ENCODE measurements around the gene SAMMSON.

Gene SAMMSON

GRCh38 chr3:69993757-69994156 is 5.8 kb upstream of the SAMMSON start:
- no peak for ATAC-seq (replicated peaks)
- H3K27me3 Mint-ChIP-seq: no peaks in the 10 kb centered on the region
- H3K4me1 Mint-ChIP-seq (ENCODE audit: low read depth in 2 of 2): no peaks in the 10 kb centered on the region
- H3K9me3 Mint-ChIP-seq: peaks cover 0 to 1% of the 10 kb centered on the region in 2 donors
- H3K4me3 Mint-ChIP-seq: no peak overlapping the region
- DNase-seq: no peak
- H3K36me3 Mint-ChIP-seq (ENCODE audit: insufficient read depth): no peaks in the 10 kb centered on the region
- H3K27ac Mint-ChIP-seq: no peak overlapping the region

GRCh38 chr3:69994919-69995318 is 4.6 kb upstream of the SAMMSON start:
- Mint-ChIP-seq H3K27me3 (no peaks in the 10 kb centered on the region), H3K4me3 (no peak overlapping the region), H3K4me1 (ENCODE audit: low read depth in 2 of 2) (no peaks in the 10 kb centered on the region), H3K27ac (no peak overlapping the region), H3K36me3 (ENCODE audit: insufficient read depth) (no peaks in the 10 kb centered on the region), H3K9me3 (peaks cover 0 to 1% of the 10 kb centered on the region in 2 donors)
- ATAC-seq (replicated peaks) (no peak), DNase-seq (no peak)

- Mint-ChIP-seq H3K4me3 (no peak overlapping the region), H3K9me3 (peaks cover 3 to 6% of the 10 kb centered on the region in 2 donors), H3K36me3 (ENCODE audit: insufficient read depth) (no peaks in the 10 kb centered on the region), H3K4me1 (ENCODE audit: low read depth in 2 of 2) (no peaks in the 10 kb centered on the region), H3K27ac (no peak overlapping the region), H3K27me3 (no peaks in the 10 kb centered on the region)
- DNase-seq (no peak), ATAC-seq (replicated peaks) (no peak)
Observed at GRCh38 chr3:69997631-69998307, 1.8 kb upstream of the SAMMSON start.

- no peak overlapping the region for H3K4me3 Mint-ChIP-seq
- H3K27ac Mint-ChIP-seq: no peak overlapping the region
- DNase-seq (no peak), ATAC-seq (replicated peaks) (no peak)
- H3K4me1 Mint-ChIP-seq (ENCODE audit: low read depth in 2 of 2): no peaks in the 10 kb centered on the region
- H3K9me3 Mint-ChIP-seq: peaks cover 3 to 6% of the 10 kb centered on the region in 2 donors
- no peaks in the 10 kb centered on the region for H3K36me3 Mint-ChIP-seq (ENCODE audit: insufficient read depth)
- no peaks in the 10 kb centered on the region for H3K27me3 Mint-ChIP-seq
Observed at GRCh38 chr3:69998759-69999139, 784 bp upstream of the SAMMSON start.

GRCh38 chr3:70000028-70000410 is 486 bp downstream of the SAMMSON start:
- no peak overlapping the region for H3K27ac Mint-ChIP-seq

GRCh38 chr3:70000563-70001081 is 1.1 kb downstream of the SAMMSON start:
- DNase-seq (no peak), ATAC-seq (replicated peaks) (no peak)
- no peak overlapping the region for H3K27ac Mint-ChIP-seq
- peaks cover 2 to 6% of the 10 kb centered on the region in 2 donors for H3K9me3 Mint-ChIP-seq
- no peaks in the 10 kb centered on the region for H3K4me1 Mint-ChIP-seq (ENCODE audit: low read depth in 2 of 2)
- H3K36me3 Mint-ChIP-seq (ENCODE audit: insufficient read depth): no peaks in the 10 kb centered on the region
- no peak overlapping the region for H3K4me3 Mint-ChIP-seq
- H3K27me3 Mint-ChIP-seq: no peaks in the 10 kb centered on the region

More at GRCh38 chr3:70000028-70000410, 486 bp downstream of the SAMMSON start:
- ATAC-seq (replicated peaks): no peak
- Mint-ChIP-seq H3K36me3 (ENCODE audit: insufficient read depth) (no peaks in the 10 kb centered on the region), H3K4me1 (ENCODE audit: low read depth in 2 of 2) (no peaks in the 10 kb centered on the region), H3K9me3 (peaks cover 2 to 6% of the 10 kb centered on the region in 2 donors), H3K27me3 (no peaks in the 10 kb centered on the region), H3K4me3 (no peak overlapping the region)
- no peak for DNase-seq

- no peaks in the 10 kb centered on the region for H3K27me3 Mint-ChIP-seq
- no peaks in the 10 kb centered on the region for H3K4me1 Mint-ChIP-seq (ENCODE audit: low read depth in 2 of 2)
- ATAC-seq (replicated peaks) (no peak), DNase-seq (no peak)
- H3K36me3 Mint-ChIP-seq (ENCODE audit: insufficient read depth): no peaks in the 10 kb centered on the region
- no peak overlapping the region for H3K27ac Mint-ChIP-seq
- no peak overlapping the region for H3K4me3 Mint-ChIP-seq
- H3K9me3 Mint-ChIP-seq: peaks cover 2 to 6% of the 10 kb centered on the region in 2 donors
Observed at GRCh38 chr3:70003119-70003518, 3.6 kb downstream of the SAMMSON start.

GRCh38 chr3:70006089-70006488 is 6.6 kb downstream of the SAMMSON start:
- Mint-ChIP-seq H3K27ac (no peak overlapping the region), H3K4me1 (ENCODE audit: low read depth in 2 of 2) (no peaks in the 10 kb centered on the region), H3K36me3 (ENCODE audit: insufficient read depth) (no peaks in the 10 kb centered on the region), H3K9me3 (peaks cover 2 to 13% of the 10 kb centered on the region in 2 donors), H3K27me3 (no peaks in the 10 kb centered on the region), H3K4me3 (no peak overlapping the region)
- no peak for ATAC-seq (replicated peaks)
- DNase-seq: no peak

GRCh38 chr3:70010346-70010745 is 10.8 kb downstream of the SAMMSON start:
- H3K4me1 Mint-ChIP-seq (ENCODE audit: low read depth in 2 of 2): no peaks in the 10 kb centered on the region
- no peaks in the 10 kb centered on the region for H3K36me3 Mint-ChIP-seq (ENCODE audit: insufficient read depth)
- DNase-seq: no peak
- no peak overlapping the region for H3K4me3 Mint-ChIP-seq
- ATAC-seq (replicated peaks): no peak
- H3K27ac Mint-ChIP-seq: no peak overlapping the region
- H3K9me3 Mint-ChIP-seq: peaks cover 0 to 7% of the 10 kb centered on the region in 2 donors
- H3K27me3 Mint-ChIP-seq: no peaks in the 10 kb centered on the region

- H3K4me1 Mint-ChIP-seq (ENCODE audit: low read depth in 2 of 2): no peaks in the 10 kb centered on the region
- H3K4me3 Mint-ChIP-seq: no peak overlapping the region
- H3K9me3 Mint-ChIP-seq: peaks cover 0 to 7% of the 10 kb centered on the region in 2 donors
- H3K36me3 Mint-ChIP-seq (ENCODE audit: insufficient read depth): no peaks in the 10 kb centered on the region
- H3K27ac Mint-ChIP-seq: no peak overlapping the region
- DNase-seq (no peak), ATAC-seq (replicated peaks) (no peak)
- no peaks in the 10 kb centered on the region for H3K27me3 Mint-ChIP-seq
Observed at GRCh38 chr3:70011582-70011981, 12.0 kb downstream of the SAMMSON start.

- H3K27me3 Mint-ChIP-seq: no peaks in the 10 kb centered on the region
- no peaks in the 10 kb centered on the region for H3K36me3 Mint-ChIP-seq (ENCODE audit: insufficient read depth)
- H3K9me3 Mint-ChIP-seq: peaks cover 3 to 7% of the 10 kb centered on the region in 2 donors
- no peak overlapping the region for H3K4me3 Mint-ChIP-seq
- no peaks in the 10 kb centered on the region for H3K4me1 Mint-ChIP-seq (ENCODE audit: low read depth in 2 of 2)
- no peak overlapping the region for H3K27ac Mint-ChIP-seq
- ATAC-seq (replicated peaks) (no peak), DNase-seq (no peak)
Observed at GRCh38 chr3:70020906-70021660, 21.6 kb downstream of the SAMMSON start.

GRCh38 chr3:70028361-70028760 is 28.8 kb downstream of the SAMMSON start:
- H3K9me3 Mint-ChIP-seq: peaks cover 7% of the 10 kb centered on the region in 2 donors
- no peak for ATAC-seq (replicated peaks)
- H3K27ac Mint-ChIP-seq: no peak overlapping the region
- H3K4me3 Mint-ChIP-seq: no peak overlapping the region
- no peaks in the 10 kb centered on the region for H3K36me3 Mint-ChIP-seq (ENCODE audit: insufficient read depth)
- H3K27me3 Mint-ChIP-seq: no peaks in the 10 kb centered on the region
- DNase-seq: no peak
- no peaks in the 10 kb centered on the region for H3K4me1 Mint-ChIP-seq (ENCODE audit: low read depth in 2 of 2)

GRCh38 chr3:70038693-70039092 is 39.2 kb downstream of the SAMMSON start:
- Mint-ChIP-seq H3K4me3 (no peak overlapping the region), H3K27ac (no peak overlapping the region), H3K9me3 (peaks cover 2 to 8% of the 10 kb centered on the region in 2 donors), H3K4me1 (ENCODE audit: low read depth in 2 of 2) (no peaks in the 10 kb centered on the region), H3K27me3 (no peaks in the 10 kb centered on the region), H3K36me3 (ENCODE audit: insufficient read depth) (no peaks in the 10 kb centered on the region)
- DNase-seq: no peak
- ATAC-seq (replicated peaks): no peak

- Mint-ChIP-seq H3K27me3 (no peaks in the 10 kb centered on the region), H3K9me3 (peaks cover 2 to 8% of the 10 kb centered on the region in 2 donors), H3K4me3 (no peak overlapping the region), H3K27ac (no peak overlapping the region), H3K4me1 (ENCODE audit: low read depth in 2 of 2) (no peaks in the 10 kb centered on the region), H3K36me3 (ENCODE audit: insufficient read depth) (no peaks in the 10 kb centered on the region)
- ATAC-seq (replicated peaks) (no peak), DNase-seq (no peak)
Observed at GRCh38 chr3:70040386-70040785, 40.9 kb downstream of the SAMMSON start.
